22Rv1 (cell line): ENCODE data around the gene TMEM184C.

Source experiments
- ZFX ChIP-seq: fragments of 450-650 bp; IDR thresholded peaks from 2 replicates; pipeline ENCODE4 v1.6.1; 2017; ENCODE audit warnings: antibody characterized with exemption, borderline replicate concordance
- TF ChIP-seq, protein P1 (sequence below): fragments of 450-650 bp; IDR thresholded peaks from 2 replicates; pipeline ENCODE4 v1.5.1; 2017; ENCODE audit warnings: mild to moderate bottlenecking

DNA sequence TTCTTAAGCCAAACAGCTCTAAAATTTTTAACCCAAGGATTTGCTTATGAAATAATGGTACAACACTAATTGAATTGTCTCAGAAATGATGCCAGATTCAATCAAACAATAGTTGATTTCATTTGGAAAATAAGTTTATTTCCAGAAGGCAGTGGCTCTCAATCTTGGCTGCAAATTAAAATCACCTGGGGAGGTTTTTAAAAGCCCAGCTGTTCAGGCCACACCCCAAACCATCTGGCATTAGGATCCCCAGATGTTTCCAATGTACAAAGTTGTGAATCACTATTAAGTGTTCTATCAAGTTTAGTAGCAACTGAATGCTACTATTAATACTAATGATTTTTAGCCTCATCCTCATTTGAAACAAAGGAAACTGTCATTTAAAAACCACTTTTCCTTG, 22.2 kb downstream of the TMEM184C start:
- TF ChIP-seq, protein P1, sequence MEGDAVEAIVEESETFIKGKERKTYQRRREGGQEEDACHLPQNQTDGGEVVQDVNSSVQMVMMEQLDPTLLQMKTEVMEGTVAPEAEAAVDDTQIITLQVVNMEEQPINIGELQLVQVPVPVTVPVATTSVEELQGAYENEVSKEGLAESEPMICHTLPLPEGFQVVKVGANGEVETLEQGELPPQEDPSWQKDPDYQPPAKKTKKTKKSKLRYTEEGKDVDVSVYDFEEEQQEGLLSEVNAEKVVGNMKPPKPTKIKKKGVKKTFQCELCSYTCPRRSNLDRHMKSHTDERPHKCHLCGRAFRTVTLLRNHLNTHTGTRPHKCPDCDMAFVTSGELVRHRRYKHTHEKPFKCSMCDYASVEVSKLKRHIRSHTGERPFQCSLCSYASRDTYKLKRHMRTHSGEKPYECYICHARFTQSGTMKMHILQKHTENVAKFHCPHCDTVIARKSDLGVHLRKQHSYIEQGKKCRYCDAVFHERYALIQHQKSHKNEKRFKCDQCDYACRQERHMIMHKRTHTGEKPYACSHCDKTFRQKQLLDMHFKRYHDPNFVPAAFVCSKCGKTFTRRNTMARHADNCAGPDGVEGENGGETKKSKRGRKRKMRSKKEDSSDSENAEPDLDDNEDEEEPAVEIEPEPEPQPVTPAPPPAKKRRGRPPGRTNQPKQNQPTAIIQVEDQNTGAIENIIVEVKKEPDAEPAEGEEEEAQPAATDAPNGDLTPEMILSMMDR = no peak
- no peak for TF ChIP-seq ZFX
